Fibroblast of gingiva (primary cell): Measurements from ENCODE around the gene PRODH.
"Not testable (repeated sequence)": the region's sequence is repeated elsewhere in the genome, so short reads cannot be mapped to it uniquely, and the experiment has no call there.

ENCODE experiments used
- DNase-seq: peaks from one replicate; pipeline ENCODE4 v3.0.0-alpha.2; 2011; ENCODE audit warnings: low read depth

The PRODH gene

DNA sequence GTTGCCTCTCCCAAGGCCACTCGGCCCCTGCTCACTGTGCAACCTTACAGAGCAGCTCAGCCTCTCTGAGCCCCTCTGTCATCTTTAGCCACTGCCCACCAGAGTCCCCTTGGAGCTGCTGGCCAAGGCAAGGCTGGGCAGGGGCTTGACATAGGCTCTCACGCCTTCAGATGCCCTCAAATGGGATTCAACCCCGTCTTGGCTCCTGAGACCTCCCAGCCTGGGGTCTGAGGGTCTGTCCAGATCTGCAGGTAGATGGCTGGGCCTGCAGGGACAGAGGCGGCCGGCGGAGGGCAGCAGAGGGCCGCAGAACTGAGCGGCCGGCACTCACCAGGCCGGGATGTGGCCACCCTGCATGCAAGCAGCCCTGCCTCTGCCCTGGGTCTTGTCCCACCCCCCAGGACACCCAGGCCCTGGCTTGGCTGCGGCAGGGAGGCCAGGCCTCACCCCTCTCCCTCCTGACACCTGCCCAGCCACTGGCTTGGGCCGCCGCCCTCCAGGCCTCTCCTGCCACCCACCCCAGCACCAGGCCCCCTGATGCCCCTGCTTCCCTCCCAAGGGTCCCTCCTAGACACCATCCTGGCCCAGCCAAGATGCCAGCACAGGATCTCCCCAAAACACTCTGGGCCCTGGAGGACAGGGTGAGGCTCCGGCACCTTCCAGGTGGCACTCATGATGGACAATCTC is 18.4 kb upstream of the PRODH start:
- peak; percentile 40 for DNase-seq

DNA sequence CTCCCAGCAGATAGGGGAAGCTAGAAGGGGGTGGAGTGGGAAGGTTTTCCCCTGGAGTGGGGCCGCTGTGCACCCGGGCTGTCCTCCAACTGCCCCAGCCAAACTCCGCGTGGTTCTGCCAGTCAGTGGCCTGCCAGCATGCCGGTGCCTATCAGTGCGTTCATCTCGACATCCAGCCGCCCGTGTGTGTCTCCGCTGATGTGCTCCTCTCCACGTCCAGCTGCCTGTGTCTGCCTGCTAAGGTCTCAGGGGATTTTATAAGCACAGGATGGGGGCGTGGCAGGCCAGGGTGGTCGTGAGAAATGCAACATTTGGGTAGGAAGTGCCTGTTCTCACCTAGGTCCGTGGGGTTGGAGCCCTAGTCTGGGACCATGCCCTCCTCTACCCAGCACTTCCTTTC is 17.0 kb upstream of the PRODH start:
- DNase-seq, result not testable (repeated sequence)

DNA sequence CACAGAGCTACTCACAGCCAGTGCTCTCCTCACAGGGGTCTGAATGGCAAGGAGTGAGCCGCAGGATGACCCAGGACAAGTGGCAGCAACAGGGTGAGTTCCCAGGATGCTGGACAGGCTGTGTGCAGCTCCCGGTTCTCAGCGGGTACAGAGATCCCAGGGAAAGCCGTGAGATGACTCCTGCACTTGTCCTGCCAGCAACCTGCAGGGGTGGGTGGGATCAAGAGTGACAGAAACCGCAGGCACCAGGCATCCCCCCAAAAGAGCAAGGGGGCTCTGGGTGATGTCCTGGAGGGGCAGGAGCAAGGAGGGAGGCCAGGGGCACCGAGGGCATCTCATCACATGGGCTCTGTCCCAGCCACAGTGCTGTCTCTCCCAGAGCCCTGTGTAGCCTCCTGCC is 15.9 kb upstream of the PRODH start:
- no peak for DNase-seq

DNA sequence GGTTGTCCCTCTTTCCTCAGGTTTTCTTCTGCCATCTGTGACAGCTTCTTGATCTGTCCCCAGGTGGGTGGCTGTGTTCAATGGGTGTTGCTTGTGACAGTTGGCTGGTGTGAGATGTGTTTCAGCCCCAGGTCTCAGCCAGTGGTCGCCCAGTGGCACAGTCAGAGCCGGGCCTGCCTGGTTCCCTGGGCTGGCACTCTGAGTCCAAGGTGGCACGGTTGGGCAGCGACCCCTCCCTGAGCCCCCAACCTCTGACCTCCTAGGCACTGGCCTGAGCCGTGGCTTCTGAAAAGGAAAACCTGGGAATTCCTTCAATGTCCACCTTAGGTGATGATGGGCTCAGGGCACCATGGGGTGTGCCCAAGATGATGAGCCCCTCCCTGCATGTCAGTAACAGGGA is 14.0 kb upstream of the PRODH start:
- no peak for DNase-seq

DNA sequence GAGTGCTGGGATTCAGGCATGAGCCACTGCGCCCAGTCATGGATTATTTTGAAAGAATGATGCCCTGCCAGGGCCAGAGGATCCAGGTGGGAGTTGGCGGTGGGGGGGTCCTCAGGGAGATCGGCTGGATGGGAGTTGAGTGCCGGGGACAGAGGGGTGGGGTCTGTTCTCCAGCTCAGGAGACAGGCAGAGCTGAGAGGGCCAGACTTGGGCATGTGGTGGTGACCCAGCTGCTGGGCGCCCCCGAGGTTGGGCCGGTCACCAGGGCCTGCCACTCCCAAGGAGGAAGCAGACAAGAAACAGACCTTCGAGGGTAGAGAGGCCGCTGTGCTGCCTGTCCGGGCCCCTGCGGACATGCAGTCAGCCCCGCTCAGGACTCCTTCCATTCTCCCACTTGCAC is 11.8 kb upstream of the PRODH start:
- no peak for DNase-seq

DNA sequence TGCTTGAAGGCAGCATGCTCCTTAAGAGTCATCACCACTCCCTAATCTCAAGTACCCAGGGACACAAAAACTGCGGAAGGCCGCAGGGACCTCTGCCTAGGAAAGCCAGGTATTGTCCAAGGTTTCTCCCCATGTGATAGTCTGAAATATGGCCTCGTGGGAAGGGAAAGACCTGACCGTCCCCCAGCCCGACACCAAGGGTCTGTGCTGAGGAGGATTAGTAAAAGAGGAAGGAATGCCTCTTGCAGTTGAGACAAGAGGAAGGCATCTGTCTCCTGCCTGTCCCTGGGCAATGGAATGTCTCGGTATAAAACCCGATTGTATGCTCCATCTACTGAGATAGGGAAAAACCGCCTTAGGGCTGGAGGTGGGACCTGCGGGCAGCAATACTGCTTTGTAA is 11.0 kb upstream of the PRODH start:
- not testable (repeated sequence) for DNase-seq

DNA sequence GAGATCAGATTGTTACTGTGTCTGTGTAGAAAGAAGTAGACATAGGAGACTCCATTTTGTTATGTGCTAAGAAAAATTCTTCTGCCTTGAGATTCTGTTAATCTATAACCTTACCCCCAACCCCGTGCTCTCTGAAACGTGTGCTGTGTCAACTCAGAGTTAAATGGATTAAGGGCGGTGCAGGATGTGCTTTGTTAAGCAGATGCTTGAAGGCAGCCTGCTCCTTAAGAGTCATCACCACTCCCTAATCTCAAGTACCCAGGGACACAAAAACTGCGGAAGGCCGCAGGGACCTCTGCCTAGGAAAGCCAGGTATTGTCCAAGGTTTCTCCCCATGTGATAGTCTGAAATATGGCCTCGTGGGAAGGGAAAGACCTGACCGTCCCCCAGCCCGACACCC is 2.6 kb upstream of the PRODH start:
- DNase-seq, result not testable (repeated sequence)

DNA sequence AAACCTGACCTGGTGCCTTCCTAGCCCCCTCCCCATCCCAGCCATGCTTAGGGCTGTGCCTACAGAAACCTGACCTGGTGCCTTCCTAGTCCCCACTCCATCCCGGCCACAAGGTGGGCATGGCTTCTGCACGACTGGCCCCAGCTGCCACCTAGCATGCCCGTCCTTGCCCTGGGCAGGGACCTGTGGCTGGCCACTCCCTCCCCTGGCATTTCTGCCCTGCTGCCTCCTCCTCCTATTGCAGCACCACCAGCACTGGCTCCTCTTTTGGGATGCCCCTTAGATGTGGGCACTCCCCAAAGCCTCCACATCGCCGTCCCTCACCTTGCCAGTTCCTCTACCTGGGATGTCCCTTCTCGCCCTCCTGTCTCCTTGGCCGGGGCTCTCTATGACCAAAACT is 1.4 kb downstream of the PRODH start:
- not testable (repeated sequence) for DNase-seq

DNA sequence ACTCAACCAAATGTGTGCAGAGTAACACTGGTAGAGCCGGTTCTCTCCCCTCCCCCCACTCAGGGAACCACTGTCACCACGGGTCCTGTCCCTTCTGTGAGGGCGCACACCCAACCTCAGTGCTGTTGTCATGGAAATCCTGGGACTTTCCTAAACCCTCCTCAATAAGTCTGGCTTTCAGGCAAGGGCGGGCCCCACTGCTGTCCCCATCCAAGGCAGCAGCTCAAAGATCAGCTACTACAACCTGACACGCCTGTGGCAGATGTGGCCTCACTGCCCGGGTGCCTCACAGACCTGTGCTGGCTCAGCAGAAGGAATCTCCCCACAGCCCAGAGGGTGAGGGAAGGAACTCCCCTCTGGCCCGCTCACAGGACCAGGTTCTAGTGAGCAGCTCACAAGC is 2.2 kb downstream of the PRODH start:
- no peak for DNase-seq

DNA sequence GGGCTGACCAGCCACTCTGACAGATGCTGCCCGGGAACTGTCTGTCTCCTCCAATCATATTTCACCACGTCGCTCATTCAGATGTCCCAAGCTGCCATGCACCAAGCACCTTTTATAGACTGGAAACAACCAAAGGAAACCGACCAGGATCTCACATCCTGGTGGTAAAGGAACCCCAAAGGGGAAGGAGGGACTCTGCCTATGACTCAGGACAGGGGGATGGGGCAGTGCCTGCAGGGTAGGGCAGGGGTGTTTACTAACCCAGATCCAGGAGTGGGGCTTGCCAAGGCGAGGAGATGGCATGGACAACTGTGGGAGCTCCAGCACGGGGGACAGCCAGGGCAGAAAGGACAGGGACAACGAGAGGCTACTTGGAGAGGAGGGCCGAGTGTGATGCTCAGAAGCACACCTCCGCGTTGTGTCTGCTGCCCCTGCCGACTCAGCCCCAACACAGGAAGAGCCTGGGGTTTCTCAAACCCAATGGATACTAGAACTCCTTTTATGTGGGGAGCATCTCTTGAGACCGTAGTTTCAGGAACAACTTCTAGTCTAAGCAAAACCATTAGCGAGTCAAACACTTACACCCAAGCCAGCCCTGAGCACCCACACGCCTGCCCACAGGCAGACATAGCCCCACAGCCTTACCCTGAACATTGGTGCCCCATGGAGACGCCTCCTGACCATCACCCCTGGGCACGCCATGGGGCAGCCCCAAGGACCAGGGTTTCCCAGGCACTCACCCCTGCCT is 4.0 kb downstream of the PRODH start:
- no peak for DNase-seq

DNA sequence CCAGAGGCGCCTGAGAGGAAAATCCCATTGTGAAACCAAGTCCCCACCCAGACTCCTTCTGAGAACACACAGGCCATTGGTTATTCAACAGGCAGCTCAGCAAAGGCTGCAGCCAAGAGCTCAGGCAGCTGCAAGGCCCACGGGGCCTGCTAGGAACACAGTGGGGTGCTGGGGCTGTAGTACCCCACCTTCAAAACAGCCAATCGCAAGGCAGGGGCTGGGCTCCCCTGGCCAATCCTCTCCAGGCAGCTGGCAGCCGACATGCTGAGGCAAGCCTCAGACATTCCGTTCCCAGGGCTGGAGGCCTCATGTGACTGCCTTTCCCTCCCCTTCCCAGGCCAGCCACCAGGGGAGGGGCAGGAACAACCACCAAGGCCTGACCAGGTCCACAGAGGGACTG is 6.6 kb downstream of the PRODH start:
- DNase-seq, result no peak

DNA sequence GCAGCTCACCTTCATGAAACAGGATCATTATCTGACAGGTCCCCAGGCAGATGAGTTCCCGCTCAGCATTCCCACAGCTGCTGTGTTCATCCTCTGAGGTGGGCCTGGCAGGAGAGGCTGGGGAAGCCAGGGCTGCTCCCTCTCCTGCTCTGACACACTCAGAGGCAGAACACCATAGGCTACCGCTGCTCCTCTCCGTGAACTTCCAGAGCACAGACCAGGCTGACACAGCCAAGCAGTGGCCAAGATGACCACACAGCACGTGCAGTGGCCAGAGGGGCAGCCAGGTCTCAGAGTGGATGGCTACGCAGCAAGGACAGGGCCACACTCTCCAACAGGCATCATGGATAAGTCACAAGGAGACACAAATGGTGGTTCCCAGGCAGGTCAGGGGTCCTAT is 8.5 kb downstream of the PRODH start:
- DNase-seq, result no peak

DNA sequence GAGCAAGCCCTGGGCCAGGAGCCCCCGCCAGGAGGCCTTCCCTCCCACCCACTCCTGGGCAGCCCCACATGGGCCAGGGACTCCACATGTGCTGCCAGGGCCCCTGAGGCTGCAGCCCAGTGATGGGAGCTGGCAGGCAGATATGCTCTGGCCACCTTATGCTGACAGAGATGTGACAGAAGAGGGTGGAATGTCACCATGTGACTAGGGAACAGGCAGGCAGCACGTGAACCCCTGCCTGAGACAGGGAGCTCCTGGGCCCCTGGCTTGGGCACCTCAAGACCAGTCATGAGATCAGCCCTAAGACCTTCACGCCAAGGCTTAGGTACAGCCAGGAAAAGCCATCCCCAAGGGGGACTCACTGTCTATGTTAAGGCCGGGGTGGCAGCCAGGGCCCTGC is 9.1 kb downstream of the PRODH start:
- no peak for DNase-seq

DNA sequence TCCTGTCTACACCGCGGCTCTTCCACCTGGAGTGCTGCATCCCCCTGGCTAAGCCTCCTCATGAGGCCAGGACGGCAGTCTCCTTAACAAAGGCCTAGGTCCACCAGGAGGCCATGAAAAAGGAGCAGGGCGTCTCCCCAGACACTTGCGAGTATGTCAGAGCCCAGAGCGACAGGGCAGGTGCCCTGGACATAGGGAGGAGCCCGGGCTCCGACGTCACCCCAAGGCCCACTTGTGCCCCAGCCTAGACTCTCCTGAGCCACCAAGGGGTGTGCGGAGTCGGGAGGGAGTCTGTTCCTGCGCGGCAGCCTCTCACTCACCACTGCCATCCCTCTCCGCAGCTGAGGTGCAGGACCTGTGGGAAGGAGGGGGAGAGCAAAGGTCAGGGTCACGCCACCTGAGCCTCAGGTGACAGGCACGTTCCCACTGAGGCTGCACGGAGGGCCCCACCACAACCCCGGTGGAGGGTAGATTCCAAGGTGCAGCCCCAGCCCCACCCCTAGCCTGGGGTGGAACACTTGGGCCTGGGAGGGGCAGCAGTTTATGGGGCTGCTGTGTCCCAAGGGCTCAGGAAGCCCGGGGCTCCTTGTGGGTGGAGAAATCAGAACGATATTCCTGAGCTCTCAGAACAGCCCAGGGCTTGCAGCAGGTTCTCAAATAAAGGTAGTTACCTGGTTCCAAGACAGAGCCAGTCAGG is 10.6 kb downstream of the PRODH start:
- DNase-seq, result no peak

DNA sequence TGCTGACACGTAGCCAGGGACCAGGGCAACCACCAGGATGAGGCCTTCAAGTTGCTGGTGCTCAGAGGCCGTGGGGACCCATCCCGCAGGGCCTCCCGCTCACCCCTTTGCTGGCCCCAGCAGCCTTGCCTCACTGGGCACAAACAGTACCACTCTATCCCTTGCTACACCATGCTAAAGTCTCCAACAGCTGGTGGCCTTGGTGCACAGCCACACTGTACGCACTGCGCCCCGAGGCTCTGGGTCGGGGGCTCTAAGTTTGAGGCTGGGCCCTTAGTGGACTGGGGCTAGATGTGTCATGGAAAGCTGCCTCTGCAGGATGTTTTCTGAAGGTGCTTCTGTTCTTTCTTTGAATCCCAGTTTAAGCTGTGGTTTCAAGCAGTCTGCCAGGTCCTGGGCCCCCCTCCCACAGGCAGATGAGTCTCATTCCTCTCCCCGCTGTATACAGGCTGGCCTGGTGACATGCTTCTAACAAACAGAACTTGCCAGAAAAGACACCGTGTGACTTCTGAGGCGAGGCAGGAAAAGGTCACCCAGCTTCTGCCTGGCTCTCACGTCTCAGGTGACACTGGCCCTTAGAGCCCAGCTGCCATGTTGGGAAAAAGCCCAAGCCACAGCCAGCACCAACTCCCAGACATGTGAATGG is 15.7 kb downstream of the PRODH start:
- not testable (repeated sequence) for DNase-seq

DNA sequence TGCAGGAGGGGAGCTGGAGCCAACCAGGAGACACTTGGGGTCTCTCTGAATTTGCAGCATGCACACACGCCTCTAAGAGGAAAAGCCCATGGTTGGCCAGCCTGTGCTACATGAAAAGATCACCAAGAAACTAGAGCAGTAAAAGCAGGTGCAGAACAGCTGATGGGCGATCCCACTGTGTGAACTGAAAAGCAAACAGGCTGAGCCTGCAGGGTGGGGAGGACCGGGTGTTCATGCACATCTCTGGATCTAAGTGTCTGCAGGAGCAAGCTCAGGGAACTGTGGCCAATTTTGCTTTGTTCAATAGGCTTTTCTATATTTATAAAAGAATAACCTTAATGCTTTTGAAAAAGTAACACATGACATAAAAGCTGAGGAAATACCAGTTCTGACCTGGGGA is 18.3 kb downstream of the PRODH start:
- not testable (repeated sequence) for DNase-seq

DNA sequence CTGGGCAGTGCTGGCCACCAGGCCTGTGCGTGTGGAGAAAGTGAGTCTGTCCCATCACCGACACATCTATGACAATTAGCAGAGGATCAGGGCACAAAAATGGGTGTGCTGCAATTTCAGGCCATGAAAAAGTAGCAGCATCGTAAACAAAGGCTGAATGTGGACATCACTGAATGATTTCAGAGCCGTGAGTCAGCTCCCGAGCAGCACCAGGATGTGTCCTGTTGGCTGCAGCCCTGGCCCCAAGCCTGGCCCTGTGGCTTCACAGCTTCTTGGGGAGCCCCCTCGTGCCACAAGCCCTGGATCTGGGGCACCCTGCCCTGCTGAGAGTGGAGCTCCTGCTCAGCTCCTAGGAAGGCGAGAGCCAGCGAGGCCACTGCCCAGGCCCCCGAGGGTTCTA is 20.5 kb downstream of the PRODH start:
- not testable (repeated sequence) for DNase-seq

DNA sequence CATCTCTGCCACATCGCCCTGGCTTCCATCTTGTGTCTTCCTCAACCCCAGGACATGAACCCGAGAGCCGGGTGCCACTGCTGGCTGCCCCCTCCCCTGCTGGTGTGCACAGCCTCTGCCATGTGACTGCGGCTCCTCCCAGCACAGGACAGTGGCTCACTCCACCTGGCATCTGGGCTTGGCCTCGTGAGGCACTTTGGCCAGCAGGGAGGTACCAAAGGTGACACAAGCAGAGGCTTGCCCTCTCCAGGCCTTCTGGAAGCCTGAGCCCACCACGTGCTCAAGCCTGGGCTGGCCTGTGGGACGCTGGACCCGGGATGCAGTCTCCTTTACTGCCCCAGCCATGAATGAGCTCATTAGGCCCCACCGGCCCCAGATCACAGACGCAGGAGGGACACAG is 21.5 kb downstream of the PRODH start:
- DNase-seq, result not testable (repeated sequence)

DNA sequence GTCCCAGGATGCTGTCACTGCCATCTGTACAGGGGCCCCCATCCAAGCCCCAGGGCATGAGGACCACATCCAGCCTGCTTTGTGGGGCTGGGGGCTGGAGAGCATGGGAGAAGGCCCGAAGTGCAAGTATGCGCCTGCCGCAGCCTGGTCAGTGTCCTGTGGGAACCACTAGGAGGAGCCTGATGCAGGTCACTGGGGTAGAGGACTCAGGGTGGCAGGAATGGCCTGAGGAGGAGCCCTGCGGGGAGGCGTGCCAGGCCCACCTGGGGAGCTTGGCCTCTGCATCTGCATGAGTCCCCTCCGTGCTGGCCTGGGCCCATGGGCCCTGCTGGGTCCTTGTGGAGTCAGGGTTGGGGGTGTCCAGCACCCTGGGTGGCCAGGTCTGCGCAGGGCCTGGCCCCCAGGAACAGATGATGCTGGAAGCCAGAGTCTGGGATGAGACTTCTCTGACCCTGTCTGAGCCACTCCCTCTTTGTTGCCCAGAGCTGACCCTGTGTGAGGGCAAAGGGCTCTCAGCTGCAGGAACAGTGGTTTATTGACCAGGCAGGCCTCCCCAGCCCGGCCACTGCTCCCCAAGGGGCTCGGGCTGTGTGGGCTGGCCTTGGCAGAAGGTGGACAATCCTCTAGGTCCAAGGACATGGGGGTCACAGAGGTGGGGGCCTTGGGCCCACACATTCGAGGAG is 23.7 kb downstream of the PRODH start:
- DNase-seq, result not testable (repeated sequence)

DNA sequence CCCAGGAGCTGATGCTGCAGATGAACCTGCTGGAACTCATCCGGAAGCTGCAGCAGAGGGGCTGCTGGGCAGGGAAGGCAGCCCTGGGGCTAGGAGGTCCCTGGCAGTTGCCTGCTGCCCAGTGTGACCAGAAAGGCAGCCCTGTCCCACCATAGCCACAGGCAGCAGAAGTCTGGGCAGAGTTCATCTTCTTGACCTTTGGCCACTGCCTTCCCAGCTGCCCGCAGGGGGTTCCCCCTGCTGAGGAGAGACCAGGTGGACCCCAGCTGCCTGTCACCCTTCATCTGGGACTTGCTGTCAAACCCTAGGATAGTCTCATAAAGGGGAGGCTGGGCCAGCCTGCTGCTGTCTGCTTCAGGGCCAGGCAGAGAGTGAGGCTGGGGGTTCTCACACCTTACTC is 24.6 kb downstream of the PRODH start:
- DNase-seq, result not testable (repeated sequence)

DNA sequence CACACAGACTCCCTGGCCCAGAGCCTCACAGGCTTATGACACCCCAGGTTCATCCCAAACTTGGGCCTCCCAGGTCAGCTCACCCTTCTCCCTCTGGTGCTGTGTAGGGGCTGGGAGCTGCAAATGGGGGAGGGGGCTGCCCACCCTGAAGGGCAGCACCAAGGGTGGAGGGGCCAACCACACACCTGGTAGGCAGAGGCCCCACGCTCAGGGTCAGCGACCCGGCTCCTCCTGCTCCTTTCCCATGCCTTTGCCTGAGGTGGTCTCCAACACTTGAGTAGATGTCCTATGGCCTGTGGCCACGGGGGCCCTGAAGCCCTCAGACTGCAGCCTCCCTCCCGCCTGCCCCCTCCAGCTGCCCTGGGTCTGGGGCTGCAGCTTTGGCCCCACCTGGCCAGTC is 26.5 kb downstream of the PRODH start:
- DNase-seq, result no peak

DNA sequence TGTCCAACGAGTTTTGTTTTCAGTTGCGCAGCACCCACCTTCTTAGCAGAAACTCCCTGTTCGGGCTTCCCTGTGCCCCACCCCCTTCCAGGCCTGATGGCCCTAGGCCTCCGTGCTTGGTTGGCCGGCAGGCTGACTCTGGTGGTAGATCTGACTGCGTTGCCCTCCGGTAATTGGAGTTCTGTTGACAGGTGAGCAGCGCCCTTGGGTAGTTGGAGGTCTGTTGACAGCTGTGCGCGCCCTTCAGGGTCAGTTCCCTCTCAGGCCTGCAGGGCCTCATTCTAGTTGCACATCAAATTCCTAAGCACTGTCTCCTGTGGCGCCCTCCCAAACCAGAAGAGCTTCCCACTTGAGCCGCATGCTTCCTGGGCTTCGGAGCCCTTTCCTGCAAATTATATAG is 29.2 kb downstream of the PRODH start:
- DNase-seq, result no peak
